ENCODE results near the gene TSKU. TPM values are rescaled to one million over a fixed set of nuclear protein-coding genes. Genes with fewer than 3 reads are reported as not detected.
"Not testable (repeated sequence)": the region's sequence is repeated elsewhere in the genome, so short reads cannot be mapped to it uniquely, and the experiment has no call there.

The TSKU gene
- total RNA-seq, 1 donor from 2014 or later = 4.4 TPM

DNA sequence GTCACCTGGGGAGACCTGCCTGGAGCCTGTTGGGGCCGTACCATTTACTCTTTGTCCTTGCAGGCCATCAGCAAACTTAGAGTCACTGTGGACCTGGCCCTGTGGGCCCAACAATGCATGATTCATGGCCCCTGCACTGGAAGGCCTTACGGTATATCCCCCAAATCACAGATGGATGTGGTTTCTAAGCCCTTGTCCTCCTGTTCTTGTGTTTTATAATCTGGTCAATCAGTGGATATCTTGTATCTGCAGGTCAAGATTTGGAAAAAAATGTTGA, 6.2 kb downstream of the TSKU start:
- DNase-seq = no peak

DNA sequence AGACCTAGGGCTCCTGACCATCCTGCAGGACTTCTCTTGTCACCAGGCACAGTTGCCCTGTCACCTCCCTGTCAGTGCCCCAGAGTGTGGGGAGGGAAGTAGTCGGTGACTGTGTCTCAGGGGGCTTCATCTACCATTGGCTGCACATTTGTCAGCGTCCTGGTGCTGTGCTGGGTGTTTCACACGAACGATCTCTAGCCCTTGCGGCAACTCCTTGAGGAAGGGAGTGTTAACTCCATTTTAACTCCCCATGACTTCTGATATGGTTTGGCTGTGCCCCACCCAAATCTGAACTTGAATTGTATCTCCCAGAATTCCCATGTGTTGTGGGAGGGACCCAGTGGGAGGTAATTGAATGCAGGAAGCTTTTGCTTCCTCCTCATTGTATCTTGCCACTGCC, 7.1 kb downstream of the TSKU start:
- no peak for DNase-seq

DNA sequence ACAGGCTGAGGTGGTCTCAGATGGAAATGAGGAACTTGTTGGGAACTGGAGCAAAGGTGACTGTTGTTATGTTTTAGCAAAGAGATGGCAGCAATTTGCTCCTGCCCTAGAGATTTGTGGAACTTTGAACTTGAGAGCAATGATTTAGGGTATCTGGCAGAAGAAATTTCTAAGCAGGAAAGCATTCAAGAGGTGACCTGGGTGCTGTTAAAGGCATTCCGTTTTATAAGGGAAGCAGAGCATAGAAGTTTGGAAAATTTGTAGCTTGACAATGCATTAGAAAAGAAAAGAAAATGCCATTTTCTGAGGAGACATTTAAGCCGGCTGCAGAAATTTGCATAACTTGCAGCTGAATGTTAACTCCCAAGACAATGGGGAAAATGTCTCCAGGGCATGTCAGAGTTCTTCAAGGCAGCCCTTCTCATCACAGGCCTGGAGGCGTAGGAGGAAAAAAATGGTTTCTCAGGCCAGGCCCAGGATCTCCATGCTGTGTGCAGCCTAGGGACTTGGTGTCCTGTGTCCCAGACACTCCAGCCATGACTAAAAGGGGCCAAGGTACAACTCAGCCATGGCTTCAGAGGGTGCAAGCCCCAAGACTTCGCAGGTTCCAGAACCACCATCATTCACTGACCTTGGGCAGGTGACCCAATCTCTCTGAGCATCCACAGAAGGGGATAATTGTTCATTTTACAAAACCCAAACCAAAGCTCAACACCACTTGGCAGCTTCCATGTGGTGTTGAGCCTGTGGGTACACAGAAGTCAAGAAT, 8.0 kb downstream of the TSKU start:
- DNase-seq = not testable (repeated sequence)

DNA sequence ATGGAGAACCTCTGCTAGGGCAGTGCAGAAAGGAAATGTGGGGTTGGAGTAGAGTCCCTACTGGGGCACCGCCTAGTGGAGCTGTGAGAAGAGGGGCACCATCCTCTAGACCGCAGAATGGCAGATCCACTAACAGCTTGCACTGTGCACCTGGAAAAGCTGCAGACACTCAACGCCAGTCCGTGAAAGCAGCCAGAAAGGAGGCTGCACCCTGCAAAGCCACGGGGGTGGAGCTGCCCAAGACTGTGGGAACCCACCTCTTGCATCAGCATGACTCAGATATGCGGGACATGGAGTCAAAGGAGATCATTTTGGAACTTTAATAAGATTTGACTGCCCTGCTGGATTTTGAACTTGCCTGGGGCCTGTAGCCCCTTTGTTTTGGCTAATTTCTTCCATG, 8.7 kb downstream of the TSKU start:
- DNase-seq = no peak

DNA sequence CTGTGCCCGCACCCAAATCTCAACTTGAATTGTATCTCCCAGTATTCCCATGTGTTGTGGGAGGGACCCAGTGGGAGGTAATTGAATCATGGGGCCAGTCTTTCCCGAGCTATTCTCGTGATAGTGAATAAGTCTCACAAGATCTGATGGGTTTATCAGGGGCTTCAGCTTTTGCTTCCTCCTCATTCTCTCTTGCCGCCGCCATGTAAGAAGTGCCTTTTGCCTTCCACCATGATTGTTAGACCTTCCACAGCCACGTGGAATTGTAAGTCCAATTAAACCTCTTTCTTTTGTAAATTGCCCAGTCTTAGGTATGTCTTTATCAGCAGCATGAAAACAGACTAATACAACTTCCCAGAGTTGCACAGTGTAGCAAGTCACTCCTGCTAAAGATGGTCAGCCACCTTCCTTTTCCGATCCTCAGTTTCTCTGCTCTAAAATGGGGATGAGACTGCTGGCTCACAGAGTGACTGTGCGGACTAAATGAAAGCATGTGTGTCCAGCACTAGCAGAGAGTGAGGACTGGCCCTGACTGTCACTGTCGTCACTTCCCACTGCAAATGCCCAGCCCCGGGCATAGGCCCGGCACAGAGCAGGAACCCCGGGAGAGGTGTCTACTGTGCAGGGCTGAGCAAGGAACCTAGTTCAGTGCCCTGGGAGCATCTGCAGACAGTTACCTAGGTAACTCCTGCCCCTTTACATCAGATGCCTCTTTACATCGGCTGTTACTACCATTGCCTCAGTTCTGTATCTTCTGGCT, 9.5 kb downstream of the TSKU start:
- no peak for DNase-seq

DNA sequence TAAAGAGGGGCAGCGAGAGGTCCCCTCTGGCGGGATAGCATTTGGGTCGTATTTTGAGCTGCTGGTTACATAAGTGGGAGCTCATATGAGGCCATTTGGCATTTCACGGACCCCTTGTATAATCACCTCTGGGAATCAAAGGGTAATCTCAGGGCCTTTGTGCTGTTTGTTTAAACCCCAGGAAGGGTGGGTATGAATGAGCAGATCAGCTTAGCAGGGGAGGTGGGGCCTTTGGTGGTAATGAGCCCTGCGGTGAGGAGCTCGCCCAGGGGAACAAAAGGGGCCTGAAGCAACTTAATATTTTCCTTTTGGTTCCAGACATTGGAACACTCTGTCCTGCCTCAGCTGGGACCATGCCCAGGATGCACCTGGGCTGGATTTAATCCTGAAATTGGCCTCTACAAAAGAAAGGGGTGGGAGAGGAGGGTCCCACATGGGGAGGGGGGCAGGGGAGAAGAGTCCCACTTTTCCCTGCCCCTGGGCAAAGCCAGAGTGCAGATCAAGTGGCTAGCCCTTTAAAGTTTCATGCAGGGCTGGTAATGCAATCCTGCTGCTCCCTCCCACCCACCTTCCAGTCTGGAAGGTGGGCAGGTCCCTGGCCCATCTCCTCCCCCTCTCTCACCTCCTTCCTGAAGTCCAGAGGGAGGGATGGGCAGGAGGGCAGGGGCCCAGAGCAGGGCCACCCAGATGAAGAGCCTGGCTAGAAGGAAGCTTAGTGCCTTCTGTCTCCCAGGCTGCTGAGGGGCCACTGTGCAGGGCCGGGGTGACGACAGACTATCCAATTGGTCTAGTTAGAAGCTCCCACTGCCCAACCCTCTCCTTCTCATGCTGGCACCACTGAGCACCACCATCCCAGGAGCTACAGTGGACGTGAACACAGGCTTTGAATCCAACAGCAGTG, 10.5 kb downstream of the TSKU start:
- DNase-seq = no peak

DNA sequence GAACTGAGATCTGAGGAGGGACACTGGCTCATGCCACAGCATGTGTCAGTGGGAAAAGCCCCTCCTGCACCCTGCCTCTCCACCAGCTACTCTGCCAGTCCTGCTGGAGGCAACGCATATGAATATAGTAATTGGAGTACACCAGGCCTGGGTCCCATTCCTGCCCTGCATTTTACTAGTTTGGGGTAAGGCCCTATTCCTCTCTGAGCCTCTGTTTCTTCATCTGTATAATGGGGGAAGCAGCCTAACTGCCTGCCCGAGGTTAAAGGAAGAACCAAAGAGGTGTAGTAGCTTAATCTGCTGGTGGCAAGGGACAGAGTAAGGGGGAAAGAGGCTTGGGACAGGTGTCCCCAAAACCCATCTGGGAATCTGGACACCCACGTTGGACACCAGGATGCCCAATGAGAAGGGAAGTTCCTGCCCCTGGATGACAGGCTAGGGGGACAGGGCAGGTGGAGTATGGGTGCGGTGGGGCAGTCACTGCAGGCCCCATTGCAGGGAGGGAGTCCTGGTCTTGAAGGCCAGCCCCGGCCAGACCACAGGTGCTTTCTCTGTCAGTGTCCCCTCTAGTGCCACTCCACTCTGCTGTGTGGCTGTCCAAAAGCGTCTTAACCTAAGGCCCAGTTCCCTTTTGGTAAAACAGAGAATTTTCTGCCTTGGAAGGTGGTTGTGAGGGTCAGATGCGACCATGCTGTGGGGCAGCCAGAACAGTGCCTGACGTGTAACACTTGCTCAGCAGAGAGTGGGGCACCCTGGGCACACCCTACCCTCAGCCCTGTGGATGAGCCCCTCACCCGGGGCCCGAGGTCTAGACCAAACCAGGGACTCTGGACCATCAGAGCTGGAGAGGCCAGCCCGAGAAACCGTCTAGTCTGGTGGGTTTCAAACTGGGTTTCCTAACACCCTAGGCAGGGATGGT, 11.5 kb downstream of the TSKU start:
- no peak for DNase-seq

DNA sequence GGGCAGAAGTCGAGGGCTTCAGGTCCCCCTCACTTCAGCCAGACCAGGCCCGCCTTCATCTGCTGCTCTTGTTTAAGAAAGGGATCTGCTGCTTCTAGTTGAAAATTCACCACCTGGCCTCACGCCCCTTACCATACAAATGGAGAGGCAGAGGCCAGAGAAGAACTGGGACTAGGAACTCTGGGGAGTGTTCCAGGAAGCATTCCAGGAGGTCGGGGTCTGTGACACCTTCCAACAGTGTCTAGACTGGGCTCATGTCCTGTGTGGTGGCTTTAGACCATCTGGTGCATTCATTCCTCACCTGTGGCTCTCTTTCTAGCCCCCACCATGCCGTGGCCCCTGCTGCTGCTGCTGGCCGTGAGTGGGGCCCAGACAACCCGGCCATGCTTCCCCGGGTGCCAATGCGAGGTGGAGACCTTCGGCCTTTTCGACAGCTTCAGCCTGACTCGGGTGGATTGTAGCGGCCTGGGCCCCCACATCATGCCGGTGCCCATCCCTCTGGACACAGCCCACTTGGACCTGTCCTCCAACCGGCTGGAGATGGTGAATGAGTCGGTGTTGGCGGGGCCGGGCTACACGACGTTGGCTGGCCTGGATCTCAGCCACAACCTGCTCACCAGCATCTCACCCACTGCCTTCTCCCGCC, 12.3 kb downstream of the TSKU start:
- no peak for DNase-seq

DNA sequence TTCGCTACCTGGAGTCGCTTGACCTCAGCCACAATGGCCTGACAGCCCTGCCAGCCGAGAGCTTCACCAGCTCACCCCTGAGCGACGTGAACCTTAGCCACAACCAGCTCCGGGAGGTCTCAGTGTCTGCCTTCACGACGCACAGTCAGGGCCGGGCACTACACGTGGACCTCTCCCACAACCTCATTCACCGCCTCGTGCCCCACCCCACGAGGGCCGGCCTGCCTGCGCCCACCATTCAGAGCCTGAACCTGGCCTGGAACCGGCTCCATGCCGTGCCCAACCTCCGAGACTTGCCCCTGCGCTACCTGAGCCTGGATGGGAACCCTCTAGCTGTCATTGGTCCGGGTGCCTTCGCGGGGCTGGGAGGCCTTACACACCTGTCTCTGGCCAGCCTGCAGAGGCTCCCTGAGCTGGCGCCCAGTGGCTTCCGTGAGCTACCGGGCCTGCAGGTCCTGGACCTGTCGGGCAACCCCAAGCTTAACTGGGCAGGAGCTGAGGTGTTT, 12.8 kb downstream of the TSKU start:
- DNase-seq = no peak

DNA sequence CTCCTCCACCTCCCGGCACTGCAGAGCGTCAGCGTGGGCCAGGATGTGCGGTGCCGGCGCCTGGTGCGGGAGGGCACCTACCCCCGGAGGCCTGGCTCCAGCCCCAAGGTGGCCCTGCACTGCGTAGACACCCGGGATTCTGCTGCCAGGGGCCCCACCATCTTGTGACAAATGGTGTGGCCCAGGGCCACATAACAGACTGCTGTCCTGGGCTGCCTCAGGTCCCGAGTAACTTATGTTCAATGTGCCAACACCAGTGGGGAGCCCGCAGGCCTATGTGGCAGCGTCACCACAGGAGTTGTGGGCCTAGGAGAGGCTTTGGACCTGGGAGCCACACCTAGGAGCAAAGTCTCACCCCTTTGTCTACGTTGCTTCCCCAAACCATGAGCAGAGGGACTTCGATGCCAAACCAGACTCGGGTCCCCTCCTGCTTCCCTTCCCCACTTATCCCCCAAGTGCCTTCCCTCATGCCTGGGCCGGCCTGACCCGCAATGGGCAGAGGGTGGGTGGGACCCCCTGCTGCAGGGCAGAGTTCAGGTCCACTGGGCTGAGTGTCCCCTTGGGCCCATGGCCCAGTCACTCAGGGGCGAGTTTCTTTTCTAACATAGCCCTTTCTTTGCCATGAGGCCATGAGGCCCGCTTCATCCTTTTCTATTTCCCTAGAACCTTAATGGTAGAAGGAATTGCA, 13.5 kb downstream of the TSKU start:
- DNase-seq = no peak

DNA sequence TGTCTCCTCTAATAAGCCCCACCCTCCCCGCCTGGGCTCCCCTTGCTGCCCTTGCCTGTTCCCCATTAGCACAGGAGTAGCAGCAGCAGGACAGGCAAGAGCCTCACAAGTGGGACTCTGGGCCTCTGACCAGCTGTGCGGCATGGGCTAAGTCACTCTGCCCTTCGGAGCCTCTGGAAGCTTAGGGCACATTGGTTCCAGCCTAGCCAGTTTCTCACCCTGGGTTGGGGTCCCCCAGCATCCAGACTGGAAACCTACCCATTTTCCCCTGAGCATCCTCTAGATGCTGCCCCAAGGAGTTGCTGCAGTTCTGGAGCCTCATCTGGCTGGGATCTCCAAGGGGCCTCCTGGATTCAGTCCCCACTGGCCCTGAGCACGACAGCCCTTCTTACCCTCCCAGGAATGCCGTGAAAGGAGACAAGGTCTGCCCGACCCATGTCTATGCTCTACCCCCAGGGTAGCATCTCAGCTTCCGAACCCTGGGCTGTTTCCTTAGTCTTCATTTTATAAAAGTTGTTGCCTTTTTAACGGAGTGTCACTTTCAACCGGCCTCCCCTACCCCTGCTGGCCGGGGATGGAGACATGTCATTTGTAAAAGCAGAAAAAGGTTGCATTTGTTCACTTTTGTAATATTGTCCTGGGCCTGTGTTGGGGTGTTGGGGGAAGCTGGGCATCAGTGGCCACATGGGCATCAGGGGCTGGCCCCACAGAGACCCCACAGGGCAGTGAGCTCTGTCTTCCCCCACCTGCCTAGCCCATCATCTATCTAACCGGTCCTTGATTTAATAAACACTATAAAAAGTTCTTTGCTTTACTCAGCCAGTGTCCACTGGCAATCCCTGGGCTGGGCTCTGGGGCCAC, 14.4 kb downstream of the TSKU start:
- no peak for DNase-seq

DNA sequence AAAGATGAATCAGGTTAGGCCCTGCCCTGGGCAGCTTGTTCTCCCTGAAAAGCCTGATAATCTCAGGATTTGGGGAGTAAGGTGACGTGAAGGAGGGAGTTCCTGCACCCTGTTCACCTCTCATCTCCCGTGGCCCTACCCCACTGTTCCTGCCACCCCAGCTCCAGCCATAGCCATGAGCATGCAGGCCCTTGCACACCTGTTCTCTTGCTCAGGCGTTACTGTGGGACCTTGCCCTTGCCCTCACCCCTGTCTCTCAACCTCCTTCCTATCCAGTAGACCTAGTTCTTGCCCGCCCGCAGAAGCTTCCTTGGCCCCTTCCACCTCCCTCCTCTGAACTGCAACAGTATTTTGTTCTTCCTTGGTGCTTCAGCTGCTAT, 15.0 kb downstream of the TSKU start:
- DNase-seq = no peak

DNA sequence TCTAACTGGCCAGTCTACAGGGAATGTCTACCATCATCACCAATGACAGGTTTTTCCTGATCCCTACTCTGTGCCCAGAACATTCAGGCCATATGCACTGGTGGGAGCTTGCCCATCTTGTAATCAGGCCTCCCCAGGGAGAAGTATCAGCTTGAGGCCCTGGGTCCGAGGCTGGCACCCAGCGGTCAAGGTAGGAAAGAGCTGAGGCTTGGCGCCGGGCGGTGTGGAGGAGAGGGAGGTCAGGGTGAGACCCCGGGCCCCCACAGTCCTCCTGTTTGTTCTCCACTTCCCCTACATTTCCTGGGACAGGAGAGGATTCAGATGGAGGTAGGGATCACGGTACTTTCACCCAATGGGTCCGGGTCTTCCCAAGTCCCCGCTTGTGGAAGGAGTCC, 15.5 kb downstream of the TSKU start:
- no peak for DNase-seq

DNA sequence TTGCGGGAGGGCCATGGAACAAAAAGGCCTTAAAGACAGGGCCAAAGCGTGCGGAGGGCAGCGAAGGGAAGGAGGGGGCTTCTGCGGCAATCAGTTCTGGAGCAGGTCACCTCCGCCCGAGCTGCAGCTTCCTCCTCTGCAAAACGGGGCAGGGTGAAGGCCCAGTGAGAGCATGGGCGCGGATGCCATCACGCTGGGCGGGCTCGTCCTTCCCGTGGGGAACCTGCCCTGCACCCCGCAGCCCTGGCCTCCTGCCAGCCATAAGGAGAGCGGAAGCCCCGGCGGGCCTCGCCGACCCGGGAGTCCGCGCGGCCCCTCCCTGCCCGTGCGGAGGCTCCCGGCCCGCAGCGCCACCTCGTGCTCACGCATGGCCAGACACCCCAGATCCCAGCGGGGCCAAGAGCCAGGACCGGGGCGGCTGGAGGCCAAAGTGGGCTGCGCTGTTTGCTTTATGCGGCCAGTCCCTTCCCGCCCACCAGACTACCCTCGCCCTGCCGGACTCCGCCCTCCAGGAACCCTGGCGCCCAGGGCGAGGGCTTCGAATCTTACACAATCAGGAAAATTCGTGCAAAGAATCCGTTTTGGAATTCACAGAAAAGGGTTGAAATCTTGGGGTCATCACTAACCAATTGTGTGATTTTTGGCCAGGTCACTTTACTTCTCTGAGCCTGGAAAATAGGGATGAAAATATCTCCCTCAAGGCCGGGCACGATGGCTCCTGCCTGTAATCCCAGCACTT, 16.1 kb downstream of the TSKU start:
- peak; percentile 82 for DNase-seq

DNA sequence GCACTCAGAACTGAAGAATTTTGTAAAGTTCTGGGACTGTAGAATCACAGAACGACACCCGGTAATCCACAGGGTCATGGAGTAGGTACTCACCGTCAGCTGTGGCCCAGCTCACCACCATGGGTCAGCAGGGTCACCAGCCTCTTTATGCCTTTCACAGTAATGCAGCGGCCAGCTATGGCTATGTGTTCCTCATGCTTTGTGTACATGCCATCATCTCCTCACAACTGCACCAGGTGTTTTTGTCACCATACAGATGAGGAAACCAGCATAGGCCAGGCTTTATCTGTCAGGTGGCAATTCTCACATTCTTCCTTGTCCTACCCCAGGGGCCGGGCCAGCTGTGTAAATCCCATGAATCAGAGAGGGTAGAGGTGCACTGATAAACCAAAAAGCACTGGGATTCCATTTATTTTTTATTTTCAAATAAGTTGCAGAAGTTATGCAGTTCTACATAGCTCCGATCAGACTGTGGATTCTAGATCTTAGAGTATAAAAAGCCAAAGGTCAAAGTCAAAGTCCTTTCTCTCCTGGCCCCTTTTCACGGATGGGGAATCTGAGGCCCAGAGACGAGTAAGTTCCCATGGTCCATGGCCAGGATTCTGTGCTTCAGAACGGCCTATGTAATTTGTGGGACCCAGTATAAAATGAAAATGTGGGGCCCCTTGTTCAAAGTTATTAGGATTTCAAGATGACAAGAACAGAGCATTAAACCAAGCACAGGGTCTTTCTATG, 17.5 kb downstream of the TSKU start:
- no peak for DNase-seq

DNA sequence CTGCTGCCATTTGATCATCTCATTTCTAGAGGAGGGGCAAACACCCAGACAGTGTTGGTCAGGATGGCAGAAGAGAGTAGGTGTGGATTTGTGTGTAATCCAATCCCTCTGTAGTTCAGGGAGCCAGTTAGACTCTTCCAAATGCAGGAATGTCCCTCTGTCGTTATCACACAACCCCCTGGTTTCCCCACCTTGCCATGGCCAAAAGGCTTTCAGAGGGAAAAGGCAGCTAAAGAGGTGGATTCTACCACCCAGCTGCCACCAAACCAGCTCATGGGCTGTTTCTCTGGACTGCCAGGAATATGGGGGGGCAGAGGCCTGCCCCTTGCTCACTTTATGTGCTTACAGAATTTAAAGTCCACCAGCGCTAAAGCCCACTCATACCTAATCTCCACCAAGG, 18.1 kb downstream of the TSKU start:
- no peak for DNase-seq

DNA sequence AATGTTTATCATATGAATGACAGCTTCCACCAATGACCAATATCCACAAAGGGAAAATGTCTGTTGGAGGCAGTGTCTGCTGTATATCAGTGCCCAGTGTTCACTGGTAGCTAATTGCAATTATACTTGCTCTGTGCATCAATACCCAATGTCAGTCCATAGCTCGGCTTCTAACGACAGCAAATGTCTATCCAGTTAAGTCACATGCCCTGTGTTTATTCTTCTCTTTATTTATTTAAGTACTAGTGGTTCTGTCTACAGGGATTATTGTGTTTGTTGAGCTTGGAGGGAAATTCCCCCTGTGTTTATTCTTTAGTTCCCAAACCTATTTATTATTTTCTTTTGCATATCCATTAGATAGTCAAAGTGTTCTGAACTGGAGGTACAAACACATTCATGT, 18.6 kb downstream of the TSKU start:
- DNase-seq = no peak

DNA sequence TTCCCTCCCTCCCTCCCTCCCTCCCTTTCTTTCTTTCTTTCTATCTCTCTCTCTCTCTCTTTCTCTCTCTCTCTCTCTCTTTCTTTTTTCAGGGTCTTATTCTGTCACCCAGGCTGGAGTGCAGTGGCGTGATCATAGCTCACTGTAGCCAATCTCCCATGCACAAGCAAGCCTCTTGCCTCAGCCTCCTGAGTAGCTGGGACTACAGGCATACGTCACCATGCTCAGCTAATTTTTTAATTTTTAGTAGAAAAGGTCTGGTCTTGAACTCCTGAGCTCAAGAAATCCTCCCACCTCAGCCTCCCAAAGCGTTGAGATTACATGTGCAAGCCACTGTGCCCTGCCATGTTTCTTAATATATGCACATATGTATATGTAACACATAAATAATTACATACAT, 19.0 kb downstream of the TSKU start:
- DNase-seq = no peak

DNA sequence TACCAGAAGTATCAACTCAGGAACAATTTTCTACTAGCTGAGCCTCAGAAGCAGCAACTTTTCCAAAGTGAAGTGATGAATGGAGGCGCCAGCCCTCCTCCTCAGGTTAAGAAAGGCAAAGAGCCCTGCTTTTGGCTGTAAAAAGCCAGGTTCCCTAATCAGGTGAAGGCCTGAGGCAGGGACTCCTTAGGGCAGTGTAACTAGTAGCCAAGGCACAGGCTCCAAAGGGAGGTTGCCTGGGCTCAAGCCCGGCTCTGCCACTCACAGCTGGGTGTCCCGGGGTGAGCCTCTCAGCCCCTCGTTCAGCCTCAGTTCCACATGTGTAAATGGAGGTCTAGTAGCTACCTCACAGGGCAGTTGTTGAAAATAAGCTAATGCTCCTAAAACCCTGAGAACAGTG, 19.5 kb downstream of the TSKU start:
- DNase-seq = no peak

All from dermis blood vessel endothelial cell (primary cell).